ENCODE results near the gene GDF7. TPM values are rescaled to one million over a fixed set of nuclear protein-coding genes. Genes with fewer than 3 reads are reported as not detected.

Gene GDF7
- total and polyA plus RNA-seq, 2 donors (not counting 3 experiments of a cell fraction or from before 2014, with no cell fraction given) = 3.7 to 3.9 TPM

DNA sequence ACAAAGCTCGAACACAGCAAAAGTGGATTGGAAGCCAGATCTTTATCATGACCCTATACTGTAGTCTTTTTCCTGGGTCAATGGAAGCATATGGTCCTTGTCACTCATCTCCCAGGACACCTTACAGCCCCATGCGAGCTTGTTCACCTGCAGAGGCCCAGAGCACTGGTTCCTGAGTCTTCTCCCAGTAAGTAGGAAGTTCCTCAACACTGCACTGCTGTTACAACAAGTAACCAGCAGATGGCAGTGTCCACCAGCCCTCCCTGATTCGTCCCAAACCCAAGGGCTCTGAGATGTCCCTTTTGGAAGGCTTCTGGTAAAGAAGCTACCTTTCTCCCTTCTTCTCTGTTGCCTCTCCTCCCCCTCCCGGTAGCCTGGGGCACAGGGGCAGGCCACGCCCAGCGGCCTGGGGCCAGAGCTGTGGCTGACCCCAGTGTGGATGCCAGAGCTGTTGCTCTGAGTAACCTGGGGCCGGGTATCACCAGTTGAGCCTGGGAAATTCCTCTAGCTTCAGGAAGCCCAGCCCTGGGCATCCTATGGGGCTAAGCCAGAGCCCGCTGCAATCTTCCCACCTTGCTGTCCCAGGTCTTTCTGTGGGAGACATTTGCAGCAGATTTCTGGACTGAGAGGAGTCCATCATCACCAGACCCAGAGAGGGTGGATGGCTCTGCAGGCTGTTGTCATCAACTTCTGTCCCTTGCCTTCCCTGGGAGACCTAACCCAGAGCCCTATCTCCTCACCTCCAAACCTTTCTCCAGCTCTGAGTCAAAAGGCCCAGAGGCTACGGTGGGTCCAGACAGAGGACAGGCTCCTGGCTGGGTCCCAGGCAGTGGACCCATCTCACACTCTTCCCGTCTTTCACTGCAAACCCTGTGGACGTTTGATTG is 5.3 kb upstream of the GDF7 start:
- H3K4me3 ChIP-seq (replicated peaks in 1 of 3; ENCODE audit: insufficient read depth in 1 of 3, low read depth in 1 of 3, low read length in 3 of 3) = no peak overlapping the region
- DNase-seq (ENCODE audit: low read depth, low spot score) = peak; percentile 80
- no peak overlapping the region for H2AFZ ChIP-seq (ENCODE audit: low read depth, low read length)
- H3K36me3 ChIP-seq (ENCODE audit: control insufficient read depth in 2 of 2, extremely low read depth in 1 of 2, insufficient read depth in 2 of 2, low read length in 2 of 2) = no peaks in the 10 kb centered on the region
- H3K79me2 ChIP-seq (ENCODE audit: control insufficient read depth, insufficient read depth, low read length) = no peaks in the 10 kb centered on the region
- H3K9me3 ChIP-seq (replicated peaks; ENCODE audit: control insufficient read depth, insufficient read depth, low read length) = no peaks in the 10 kb centered on the region
- ChIA-PET CTCF (interaction anchor here (0.6 to 6.0 kb wide), 64 partner anchors 9 to 656 kb away, joined by 3 to 531 read pairs (median 5); partner anchors contain the start of genes HS1BP3 and LDAH), POLR2A (interaction anchor here (1.2 kb wide), 1 partner anchor 302 kb away, joined by 6 read pairs; no protein-coding TSS in a partner anchor)
- peak; percentile 5 for TF ChIP-seq EZH2 (IDR thresholded peaks at IDR 0.05; ENCODE audit: borderline replicate concordance, low read depth, low read length, severe bottlenecking)
- TF ChIP-seq POLR2A (IDR thresholded peaks at IDR 0.05; ENCODE audit: low read depth, low read length) = peak; percentile 45
- no peak for TF ChIP-seq FOS (IDR thresholded peaks at IDR 0.05; ENCODE audit: borderline replicate concordance, insufficient read depth, low read length)
- TF ChIP-seq, protein P1, sequence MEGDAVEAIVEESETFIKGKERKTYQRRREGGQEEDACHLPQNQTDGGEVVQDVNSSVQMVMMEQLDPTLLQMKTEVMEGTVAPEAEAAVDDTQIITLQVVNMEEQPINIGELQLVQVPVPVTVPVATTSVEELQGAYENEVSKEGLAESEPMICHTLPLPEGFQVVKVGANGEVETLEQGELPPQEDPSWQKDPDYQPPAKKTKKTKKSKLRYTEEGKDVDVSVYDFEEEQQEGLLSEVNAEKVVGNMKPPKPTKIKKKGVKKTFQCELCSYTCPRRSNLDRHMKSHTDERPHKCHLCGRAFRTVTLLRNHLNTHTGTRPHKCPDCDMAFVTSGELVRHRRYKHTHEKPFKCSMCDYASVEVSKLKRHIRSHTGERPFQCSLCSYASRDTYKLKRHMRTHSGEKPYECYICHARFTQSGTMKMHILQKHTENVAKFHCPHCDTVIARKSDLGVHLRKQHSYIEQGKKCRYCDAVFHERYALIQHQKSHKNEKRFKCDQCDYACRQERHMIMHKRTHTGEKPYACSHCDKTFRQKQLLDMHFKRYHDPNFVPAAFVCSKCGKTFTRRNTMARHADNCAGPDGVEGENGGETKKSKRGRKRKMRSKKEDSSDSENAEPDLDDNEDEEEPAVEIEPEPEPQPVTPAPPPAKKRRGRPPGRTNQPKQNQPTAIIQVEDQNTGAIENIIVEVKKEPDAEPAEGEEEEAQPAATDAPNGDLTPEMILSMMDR (IDR thresholded peaks at IDR 0.05; ENCODE audit: extremely low read depth in 1 of 2, insufficient read depth in 1 of 2, low read depth in 1 of 2, low read length in 2 of 2) = peak; percentile 88 to 92
- intact Hi-C loops (cut with micrococcal nuclease) = loop anchor here (1.0 to 2.0 kb wide), 8 partner anchors 93 to 503 kb away; no protein-coding TSS in a partner anchor
- no TSS peak for BruUV-seq (replicated peaks)
- H3K4me1 ChIP-seq (ENCODE audit: control insufficient read depth, extremely low read depth, insufficient read depth, low read length) = peaks cover 12% of the 10 kb centered on the region
- dilution Hi-C loops (cut with MboI; ENCODE audit: extremely low pct_ligation_motif_present, low sequenced_read_pairs) = no loop called here
- no peak overlapping the region for H3K4me2 ChIP-seq (ENCODE audit: insufficient read depth, low read length)
- H3K27me3 ChIP-seq (ENCODE audit: control insufficient read depth in 2 of 2, insufficient read depth in 2 of 2, low read length in 2 of 2) = peaks cover 54 to 67% of the 10 kb centered on the region in 2 experiments
- H3K9me1 ChIP-seq (replicated peaks; ENCODE audit: control insufficient read depth, extremely low read depth, insufficient read depth, low read length) = no peaks in the 10 kb centered on the region
- no peak overlapping the region for H3K9ac ChIP-seq (replicated peaks; ENCODE audit: extremely low read depth, insufficient read depth, low read length)
- H4K20me1 ChIP-seq (replicated peaks; ENCODE audit: control insufficient read depth, extremely low read depth, insufficient read depth, low read length) = no peaks in the 10 kb centered on the region
- no peak overlapping the region for H3K27ac ChIP-seq (ENCODE audit: insufficient read depth, low read depth, low read length)
- peak; percentile 93 for FAIRE-seq
